Measurements from ENCODE around the gene SLC9A7.

The SLC9A7 gene

DNA sequence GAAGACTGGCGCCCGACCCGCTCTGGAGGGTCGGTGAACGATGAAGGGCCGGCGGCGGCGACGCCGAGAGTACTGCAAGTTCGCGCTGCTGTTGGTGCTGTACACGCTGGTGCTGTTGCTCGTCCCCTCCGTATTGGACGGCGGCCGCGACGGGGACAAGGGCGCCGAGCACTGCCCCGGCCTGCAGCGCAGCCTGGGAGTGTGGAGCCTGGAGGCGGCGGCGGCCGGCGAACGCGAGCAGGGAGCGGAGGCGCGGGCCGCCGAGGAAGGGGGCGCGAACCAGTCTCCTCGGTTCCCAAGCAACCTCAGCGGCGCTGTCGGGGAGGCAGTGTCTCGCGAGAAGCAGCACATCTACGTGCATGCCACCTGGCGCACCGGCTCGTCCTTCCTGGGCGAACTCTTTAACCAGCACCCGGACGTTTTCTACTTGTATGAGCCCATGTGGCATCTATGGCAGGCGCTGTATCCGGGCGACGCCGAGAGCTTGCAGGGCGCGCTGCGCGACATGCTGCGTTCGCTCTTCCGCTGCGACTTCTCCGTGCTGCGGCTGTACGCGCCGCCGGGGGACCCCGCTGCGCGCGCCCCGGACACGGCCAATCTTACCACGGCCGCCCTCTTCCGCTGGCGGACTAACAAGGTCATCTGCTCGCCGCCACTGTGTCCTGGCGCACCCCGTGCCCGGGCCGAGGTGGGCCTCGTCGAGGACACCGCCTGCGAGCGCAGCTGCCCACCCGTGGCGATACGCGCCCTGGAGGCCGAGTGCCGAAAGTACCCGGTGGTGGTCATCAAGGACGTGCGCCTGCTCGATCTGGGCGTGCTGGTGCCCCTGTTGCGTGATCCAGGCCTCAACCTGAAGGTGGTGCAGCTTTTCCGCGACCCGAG lies 184.8 kb downstream of the SLC9A7 start:
- H2AFZ ChIP-seq (ENCODE audit: low read length), result peak overlapping the region; percentile 84
- H3K4me3 ChIP-seq (ENCODE audit: low read length), result peak overlapping the region; percentile 69

DNA sequence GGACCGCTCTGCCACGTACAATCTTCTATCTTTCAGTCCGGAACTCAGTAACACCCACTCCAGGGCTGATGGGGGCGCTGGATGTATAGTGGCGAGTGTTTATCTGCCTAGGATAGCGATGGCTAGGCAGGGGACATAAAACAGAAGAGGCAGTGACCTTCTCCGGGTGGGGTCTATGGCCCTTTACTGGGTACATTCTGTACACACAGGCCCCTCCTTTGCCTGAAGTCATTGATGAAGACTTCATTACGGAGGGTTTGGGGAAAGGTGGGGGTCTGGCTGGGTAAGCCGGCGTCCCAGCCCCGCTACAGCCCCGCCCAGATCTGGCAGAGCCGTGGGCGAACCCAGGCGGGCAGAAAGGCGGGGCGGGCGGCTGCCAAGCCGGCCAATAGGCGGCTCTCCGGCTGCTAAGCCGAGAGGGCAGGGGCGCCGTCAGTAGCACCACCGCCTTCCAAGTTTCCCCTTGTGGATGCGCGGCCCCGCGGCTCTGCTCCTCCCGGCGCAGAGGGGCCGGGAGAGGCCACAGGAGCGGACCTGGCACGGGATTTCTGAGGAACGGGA lies 185.5 kb downstream of the SLC9A7 start, which contains the start of gene CHST7:
CHST7 (plus strand) TSS at position 435 of the 561 bp plus-strand sequence. CDS start 167 bp downstream, outside the sequence.
- Histone ChIP-seq H3K4me2 (ENCODE audit: low read depth, low read length) (peak within 1 kb of the TSS; percentile 86), H2AFZ (ENCODE audit: low read length) (peak within 1 kb of the TSS; percentile 84), H3K27me3 (replicated peaks; ENCODE audit: insufficient read depth, low read length) (no peaks in the 10 kb centered on the region), H3K4me3 (ENCODE audit: low read length) (peak within 1 kb of the TSS; percentile 69), H3K9me2 (replicated peaks; ENCODE audit: insufficient read depth, low read length) (no peaks in the 10 kb centered on the region), H3K9me3 (replicated peaks; ENCODE audit: insufficient read depth, low read length) (no peaks in the 10 kb centered on the region), H3K36me3 (replicated peaks; ENCODE audit: insufficient read depth, low read length) (no peaks in the 10 kb centered on the region), H3F3A (ENCODE audit: insufficient read depth, low read length) (peaks cover 18% of the 10 kb centered on the region), H3K4me1 (ENCODE audit: low read length) (peaks cover 12% of the 10 kb centered on the region), H3K79me2 (ENCODE audit: low read length) (peaks cover 12% of the 10 kb centered on the region; the same call in 1 of the 2 replicates), H3K27ac (ENCODE audit: low read length) (peak within 1 kb of the TSS; percentile 88), H4K20me1 (ENCODE audit: insufficient read depth, low read length) (no peaks in the 10 kb centered on the region), H3K9ac (ENCODE audit: low read length) (peak within 1 kb of the TSS; percentile 66)
- peak; percentile 72 for DNase-seq
- no peak for TF ChIP-seq EZH2phosphoT487 (IDR thresholded peaks at IDR 0.05; ENCODE audit: low read length)
- TF ChIP-seq, protein P1, sequence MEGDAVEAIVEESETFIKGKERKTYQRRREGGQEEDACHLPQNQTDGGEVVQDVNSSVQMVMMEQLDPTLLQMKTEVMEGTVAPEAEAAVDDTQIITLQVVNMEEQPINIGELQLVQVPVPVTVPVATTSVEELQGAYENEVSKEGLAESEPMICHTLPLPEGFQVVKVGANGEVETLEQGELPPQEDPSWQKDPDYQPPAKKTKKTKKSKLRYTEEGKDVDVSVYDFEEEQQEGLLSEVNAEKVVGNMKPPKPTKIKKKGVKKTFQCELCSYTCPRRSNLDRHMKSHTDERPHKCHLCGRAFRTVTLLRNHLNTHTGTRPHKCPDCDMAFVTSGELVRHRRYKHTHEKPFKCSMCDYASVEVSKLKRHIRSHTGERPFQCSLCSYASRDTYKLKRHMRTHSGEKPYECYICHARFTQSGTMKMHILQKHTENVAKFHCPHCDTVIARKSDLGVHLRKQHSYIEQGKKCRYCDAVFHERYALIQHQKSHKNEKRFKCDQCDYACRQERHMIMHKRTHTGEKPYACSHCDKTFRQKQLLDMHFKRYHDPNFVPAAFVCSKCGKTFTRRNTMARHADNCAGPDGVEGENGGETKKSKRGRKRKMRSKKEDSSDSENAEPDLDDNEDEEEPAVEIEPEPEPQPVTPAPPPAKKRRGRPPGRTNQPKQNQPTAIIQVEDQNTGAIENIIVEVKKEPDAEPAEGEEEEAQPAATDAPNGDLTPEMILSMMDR (IDR thresholded peaks at IDR 0.05; ENCODE audit: low read length), result peak; percentile 29; the same call in 1 of the 2 replicates
- no peak for TF ChIP-seq EZH2 (optimal IDR thresholded peaks at IDR 0.05; ENCODE audit: low read depth, low read length)

More for the DNA sequence above, 184.8 kb downstream of the SLC9A7 start:
- H3K79me2 ChIP-seq (ENCODE audit: low read length), result peaks cover 12% of the 10 kb centered on the region; the same call in 1 of the 2 replicates
- peaks cover 18% of the 10 kb centered on the region for H3F3A ChIP-seq (ENCODE audit: insufficient read depth, low read length)
- no peaks in the 10 kb centered on the region for H3K27me3 ChIP-seq (replicated peaks; ENCODE audit: insufficient read depth, low read length)
- TF ChIP-seq EZH2 (optimal IDR thresholded peaks at IDR 0.05; ENCODE audit: low read depth, low read length) (no peak), EZH2phosphoT487 (IDR thresholded peaks at IDR 0.05; ENCODE audit: low read length) (no peak)
- TF ChIP-seq, protein P1 (IDR thresholded peaks at IDR 0.05; ENCODE audit: low read length), result peak; percentile 6; the same call in 1 of the 2 replicates
- peak overlapping the region; percentile 86 for H3K4me2 ChIP-seq (ENCODE audit: low read depth, low read length)
- peak; percentile 64 for DNase-seq
- H3K27ac ChIP-seq (ENCODE audit: low read length), result peak overlapping the region; percentile 88; the same call in 1 of the 2 replicates
- no peaks in the 10 kb centered on the region for H3K36me3 ChIP-seq (replicated peaks; ENCODE audit: insufficient read depth, low read length)
- H3K9me3 ChIP-seq (replicated peaks; ENCODE audit: insufficient read depth, low read length), result no peaks in the 10 kb centered on the region
- no peaks in the 10 kb centered on the region for H3K9me2 ChIP-seq (replicated peaks; ENCODE audit: insufficient read depth, low read length)
- no peaks in the 10 kb centered on the region for H4K20me1 ChIP-seq (ENCODE audit: insufficient read depth, low read length)
- H3K4me1 ChIP-seq (ENCODE audit: low read length), result peaks cover 12% of the 10 kb centered on the region
- H3K9ac ChIP-seq (ENCODE audit: low read length), result peak overlapping the region; percentile 66

DNA sequence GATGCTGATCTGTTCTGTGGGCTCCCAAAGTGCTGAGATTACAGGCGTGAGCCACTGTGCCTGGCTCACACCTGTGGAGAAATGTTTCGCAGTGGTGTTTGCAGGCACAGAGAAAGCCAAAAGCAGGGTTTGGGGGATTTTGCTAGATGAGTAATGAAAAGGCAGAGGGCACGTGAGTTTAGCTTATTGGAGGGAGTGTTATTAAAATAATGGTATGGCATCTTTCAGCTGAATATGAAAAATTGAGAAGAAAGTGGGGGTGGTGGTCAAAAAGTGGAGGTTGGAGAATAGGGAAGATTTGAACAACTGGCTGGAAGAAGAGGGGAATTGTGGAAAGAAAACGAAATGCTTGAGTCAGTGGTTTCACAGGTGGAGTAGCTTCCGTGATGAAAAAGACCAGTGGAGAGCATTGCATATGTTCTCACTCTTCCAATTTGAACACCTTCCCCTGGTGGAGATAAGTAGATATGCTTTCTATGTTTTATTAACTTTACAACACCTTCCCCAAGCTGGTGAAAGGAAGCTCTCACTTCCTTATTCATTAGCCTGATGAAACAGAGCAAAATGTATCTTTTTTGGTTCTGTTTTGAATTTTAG lies 186.5 kb downstream of the SLC9A7 start:
- no peaks in the 10 kb centered on the region for H4K20me1 ChIP-seq (ENCODE audit: insufficient read depth, low read length)
- no peaks in the 10 kb centered on the region for H3K36me3 ChIP-seq (replicated peaks; ENCODE audit: insufficient read depth, low read length)
- peak overlapping the region; percentile 76 for H2AFZ ChIP-seq (ENCODE audit: low read length)
- peaks cover 12% of the 10 kb centered on the region for H3K4me1 ChIP-seq (ENCODE audit: low read length)
- TF ChIP-seq EZH2 (optimal IDR thresholded peaks at IDR 0.05; ENCODE audit: low read depth, low read length), result no peak
- TF ChIP-seq, protein P1 (IDR thresholded peaks at IDR 0.05; ENCODE audit: low read length), result peak; percentile 39
- peak overlapping the region; percentile 86 for H3K4me2 ChIP-seq (ENCODE audit: low read depth, low read length)
- H3K79me2 ChIP-seq (ENCODE audit: low read length), result peaks cover 12% of the 10 kb centered on the region; the same call in 1 of the 2 replicates
- no peaks in the 10 kb centered on the region for H3K9me2 ChIP-seq (replicated peaks; ENCODE audit: insufficient read depth, low read length)
- peak overlapping the region; percentile 69 for H3K4me3 ChIP-seq (ENCODE audit: low read length)
- H3K9me3 ChIP-seq (replicated peaks; ENCODE audit: insufficient read depth, low read length), result no peaks in the 10 kb centered on the region
- H3K27ac ChIP-seq (ENCODE audit: low read length), result peak overlapping the region; percentile 88
- H3K27me3 ChIP-seq (replicated peaks; ENCODE audit: insufficient read depth, low read length), result no peaks in the 10 kb centered on the region
- H3K9ac ChIP-seq (ENCODE audit: low read length), result peak overlapping the region; percentile 66; the same call in 1 of the 2 replicates
- peak; percentile 60 for DNase-seq
- peaks cover 18% of the 10 kb centered on the region for H3F3A ChIP-seq (ENCODE audit: insufficient read depth, low read length)

Data from MM.1S (cell line).